HepG2 (cell line): ENCODE data around the gene GRAMD4. TPM values are rescaled to one million over a fixed set of nuclear protein-coding genes. Genes with fewer than 3 reads are reported as not detected.
"Not testable (repeated sequence)": the region's sequence is repeated elsewhere in the genome, so short reads cannot be mapped to it uniquely, and the experiment has no call there.

Source experiments
- ATAC-seq: fragments of 200-7000 bp; cut with Tn5 transposase; 3 replicates; pipeline ENCODE4 v1.9.1; 2020; ENCODE audit warnings: mild to moderate bottlenecking, moderate library complexity
- BruUV-seq: library from RNA; stranded (reverse); fragments of 400-500 nt; replicated peaks from 2 replicates; lab custom pipeline; 2021; lab: Mats Ljungman, UMichigan
- CTCF ChIA-PET: fragments of 300-600 bp; formaldehyde crosslinking; extraction: SDS; loops from one replicate; lab custom pipeline; 2021; ENCODE audit warnings: low total read pairs, inconsistent platforms, low intra/inter-chr PET ratio; lab: Yijun Ruan, JAX
- POLR2A ChIA-PET: fragments of 350-600 bp; sonication (Branson Sonifier 250); formaldehyde crosslinking; loops from one replicate; lab custom pipeline; 2020; ENCODE audit warnings: antibody characterized with exemption, inconsistent platforms; lab: Yijun Ruan, JAX
- DNase-seq: peaks from one replicate; pipeline ENCODE4 v3.0.0-alpha.2; 2015; ENCODE audit warnings: low spot score
- FAIRE-seq: peaks from 3 replicates; lab custom pipeline; 2011; peaks lifted over from hg19 to GRCh38; lab: Jason Lieb, UNC
- H2AFZ ChIP-seq: one replicate; pipeline ENCODE4 v1.6.1; 2011; ENCODE audit warnings: low read length, inconsistent platforms
- H3K27ac ChIP-seq: fragments of 300-600 bp; 3 replicates; pipeline ENCODE4 v1.8.0; 2011; ENCODE audit warnings: mixed run types, mild to moderate bottlenecking, mixed read lengths, low read length, inconsistent platforms; ENCODE audit not compliant: insufficient read depth; ENCODE audit errors: extremely low read length
- H3K27me3 ChIP-seq, 2 experiments: fragments of 200-600 bp in 1 of 2; 2 replicates in 1 of 2; 3 replicates in 1 of 2; pipeline versions ENCODE4 v1.6.0 to v1.8.0; 2011; ENCODE audit warnings: low read length in 2 of 2, mild to moderate bottlenecking in 2 of 2, moderate library complexity in 2 of 2, inconsistent platforms in 1 of 2; ENCODE audit not compliant: insufficient read depth in 2 of 2, control insufficient read depth in 1 of 2
- H3K36me3 ChIP-seq, 2 experiments: fragments of 200-600 bp in 1 of 2; replicated peaks in 1 of 2; 2 replicates in 1 of 2; 3 replicates in 1 of 2; pipeline versions ENCODE4 v1.5.1 to v1.8.0; 2011; ENCODE audit warnings: low read length in 2 of 2, inconsistent platforms in 1 of 2; ENCODE audit not compliant: insufficient read depth in 2 of 2, control insufficient read depth in 1 of 2
- H3K4me1 ChIP-seq: 2 replicates; pipeline ENCODE4 v1.5.1; 2012; ENCODE audit warnings: low read length, inconsistent platforms; ENCODE audit not compliant: insufficient read depth
- H3K4me2 ChIP-seq: 2 replicates; pipeline ENCODE4 v1.6.0; 2011; ENCODE audit warnings: low read depth, low read length, inconsistent platforms
- H3K4me3 ChIP-seq, 3 experiments: fragments of 200-600 bp in 1 of 3; sonication (generic), shearing (Covaris generic) in 1 of 3; replicated peaks in 1 of 3; 2 replicates each; pipeline ENCODE4 v1.5.1; 2011 to 2016; ENCODE audit warnings: low read length in 3 of 3, inconsistent platforms in 2 of 3, low read depth in 2 of 3, mild to moderate bottlenecking in 2 of 3, control low read depth in 1 of 3, mixed read lengths in 1 of 3; ENCODE audit not compliant: insufficient read depth in 1 of 3
- H3K79me2 ChIP-seq: one replicate; pipeline ENCODE4 v1.6.1; 2011; ENCODE audit warnings: low read length, inconsistent platforms; ENCODE audit not compliant: insufficient read depth
- H3K9ac ChIP-seq: 2 replicates; pipeline ENCODE4 v1.6.0; 2011; ENCODE audit warnings: mild to moderate bottlenecking, low read depth, low read length, inconsistent platforms; ENCODE audit not compliant: insufficient read depth
- H3K9me3 ChIP-seq: 2 replicates; pipeline ENCODE4 v1.5.1; 2012; ENCODE audit warnings: mild to moderate bottlenecking, low read length
- H4K20me1 ChIP-seq: 2 replicates; pipeline ENCODE4 v1.6.0; 2011; ENCODE audit warnings: inconsistent platforms, mild to moderate bottlenecking, low read length, moderate library complexity; ENCODE audit not compliant: insufficient read depth
- HCFC1 ChIP-seq: fragments of 150-350 bp; IDR thresholded peaks from 2 replicates; pipeline ENCODE4 v1.6.1; 2014; ENCODE audit warnings: low read depth, low read length
- KIAA2018 ChIP-seq: sonication (generic); formaldehyde crosslinking; IDR thresholded peaks from 2 replicates; pipeline ENCODE4 v1.5.0; 2020; ENCODE audit warnings: mild to moderate bottlenecking, missing genetic modification reagents, borderline replicate concordance
- PTBP1 ChIP-seq: fragments of 200-400 bp; formaldehyde crosslinking; IDR thresholded peaks from 2 replicates; pipeline ENCODE4 v1.6.1; 2018; ENCODE audit warnings: low read length, low read depth; ENCODE audit not compliant: poor library complexity, severe bottlenecking
- SAP130 ChIP-seq: IDR thresholded peaks from 2 replicates; pipeline ENCODE4 v1.6.1; 2016; ENCODE audit warnings: low read depth
- ZFX ChIP-seq: sonication (generic); formaldehyde crosslinking; IDR thresholded peaks from 2 replicates; pipeline ENCODE4 v1.4.0; 2020; ENCODE audit warnings: mild to moderate bottlenecking, low read depth, missing genetic modification reagents, moderate library complexity
- ZNF263 ChIP-seq: sonication (generic); formaldehyde crosslinking; IDR thresholded peaks from 2 replicates; pipeline ENCODE4 v1.4.0; 2020; ENCODE audit warnings: missing genetic modification reagents
- ZNF563 ChIP-seq: sonication (generic); formaldehyde crosslinking; IDR thresholded peaks from 2 replicates; pipeline ENCODE4 v1.8.0; 2022; ENCODE audit warnings: mild to moderate bottlenecking, moderate library complexity, missing genetic modification reagents
- WGBS: methylation state at CpG from one replicate; pipeline ENCODE4 v1.1.6; 2017; ENCODE audit warnings: low lambda C conversion rate; 5-methylcytosine and 5-hydroxymethylcytosine counted together
- in situ Hi-C: cut with HindIII; loops from 2 replicates; pipeline ENCODE4 v1.10.0; 2017; ENCODE audit warnings: low pct_unique_long_range_greater_than_20kb; ENCODE audit not compliant: extremely low pct_ligation_motif_present
- intact Hi-C: fragments of 100-400 bp; cut with micrococcal nuclease; formaldehyde crosslinking; loops from one replicate; pipeline ENCODE4 v1.10.0; 2022; ENCODE audit not compliant: unreplicated experiment
- polyA plus RNA-seq, 8 experiments: library from polyadenylated mRNA; depleted of rRNA in 3 of 8; stranded (reverse) in 7 of 8; unstranded in 1 of 8; fragments of >200 nt; fragmentation: Illumina TruSeq in 4 of 8; extraction: Trizol in 4 of 8; gene quantifications; 2 replicates each; pipeline versions ENCODE4 v1.2.1 to v1.2.3, GENCODE V29; 2011 to 2016; ENCODE audit warnings: low read depth in 4 of 8, missing spikeins in 1 of 8, mixed read lengths in 1 of 8; ENCODE audit not compliant: insufficient read depth in 1 of 8
- total RNA-seq, 5 experiments: library from RNA; depleted of rRNA; stranded (reverse); fragments of >200 nt; fragmentation: Illumina TruSeq; extraction: Trizol; gene quantifications; 2 replicates each; pipeline ENCODE4 v1.2.3, GENCODE V29; 2016; ENCODE audit warnings: low read depth in 1 of 5

GRAMD4 gene
- total and polyA plus RNA-seq, 2 of the 13 experiments (the other 11 are each of a cell fraction or from before 2014, with no cell fraction given): 15.2 to 15.7 TPM

GRCh38 chr22:46642840-46643480 is 22.8 kb downstream of the GRAMD4 start:
- in situ Hi-C loops, H3K36me3 ChIP-seq, H3K27me3 ChIP-seq, H3K4me3 ChIP-seq, FAIRE-seq, H3K79me2 ChIP-seq, H2AFZ ChIP-seq, intact Hi-C loops, H3K9ac ChIP-seq, ATAC-seq, H3K4me2 ChIP-seq, DNase-seq, H3K9me3 ChIP-seq, BruUV-seq, H3K27ac ChIP-seq, POLR2A ChIA-PET, CTCF ChIA-PET, H4K20me1 ChIP-seq: not testable (repeated sequence)
- 89% methylated on average over 5 of the region's 5 CpGs for WGBS
- peaks cover 41% of the 10 kb centered on the region for H3K4me1 ChIP-seq

GRCh38 chr22:46646531-46647215 is 26.5 kb downstream of the GRAMD4 start:
- H3K4me2 ChIP-seq: peak overlapping the region; percentile 41
- in situ Hi-C loops (no loop called here), intact Hi-C loops (no loop called here)
- H3K9ac ChIP-seq: peak overlapping the region; percentile 27; the same call in 1 of the 2 replicates
- H3K4me3 ChIP-seq: no peak overlapping the region
- H3K79me2 ChIP-seq: no peaks in the 10 kb centered on the region
- peak overlapping the region; percentile 55 for H3K27ac ChIP-seq
- FAIRE-seq: peak; percentile 68
- no peaks in the 10 kb centered on the region for H4K20me1 ChIP-seq
- no peaks in the 10 kb centered on the region for H3K27me3 ChIP-seq
- no peaks in the 10 kb centered on the region for H3K9me3 ChIP-seq
- peak; percentile 41 for DNase-seq
- H2AFZ ChIP-seq: no peak overlapping the region
- H3K4me1 ChIP-seq: peaks cover 46% of the 10 kb centered on the region
- 28% methylated on average over 9 of the region's 10 CpGs for WGBS
- ChIA-PET CTCF (no interaction called here), POLR2A (interaction anchor here (1.7 kb wide), 1 partner anchor 116 kb away, joined by 4 read pairs; the partner anchor contains the start of gene TBC1D22A)
- H3K36me3 ChIP-seq: 0 out of 5 replicates have a peak, but pooled peaks cover 0 to 3% of the 10 kb centered on the region in 2 experiments
- ATAC-seq: peak; percentile 41; the same call in 2 of the 3 replicates
- no TSS peak for BruUV-seq
- peak; percentile 28; the same call in 1 of the 2 replicates for TF ChIP-seq ZFX
- TF ChIP-seq PTBP1: no peak
- no peak for TF ChIP-seq HCFC1
- TF ChIP-seq ZNF263: 0 out of 2 replicates have a peak, but pooled peaks have one; percentile 18
- no peak for TF ChIP-seq KIAA2018
- TF ChIP-seq SAP130: peak; percentile 30; the same call in 1 of the 2 replicates
- no peak for TF ChIP-seq ZNF563 (CRISPR knock-in tag)
